IPS-15b (cell line): Measurements from ENCODE around the gene NCLN.
"Not testable (repeated sequence)": the region's sequence is repeated elsewhere in the genome, so short reads cannot be mapped to it uniquely, and the experiment has no call there.

Experiments used
- H3K27me3 ChIP-seq: one replicate; pipeline ENCODE4 v1.6.1; 2013; ENCODE audit warnings: low read length; ENCODE audit not compliant: control insufficient read depth, insufficient read depth
- H3K36me3 ChIP-seq: one replicate; pipeline ENCODE4 v1.6.1; 2013; ENCODE audit warnings: low read length; ENCODE audit not compliant: control insufficient read depth, insufficient read depth
- H3K4me1 ChIP-seq: one replicate; pipeline ENCODE4 v1.6.1; 2013; ENCODE audit warnings: mild to moderate bottlenecking, low read length; ENCODE audit not compliant: control insufficient read depth, insufficient read depth
- H3K4me3 ChIP-seq: one replicate; pipeline ENCODE4 v1.5.1; 2013; ENCODE audit warnings: low read depth, low read length
- H3K9ac ChIP-seq: one replicate; pipeline ENCODE4 v1.6.1; 2013; ENCODE audit warnings: low read depth, mild to moderate bottlenecking, low read length
- H3K9me3 ChIP-seq: one replicate; pipeline ENCODE4 v1.6.1; 2013; ENCODE audit warnings: mild to moderate bottlenecking, low read length; ENCODE audit not compliant: control insufficient read depth, insufficient read depth

Gene NCLN

GRCh38 chr19:3189702-3190469, 4.2 kb downstream of the NCLN start:
- H3K4me1 ChIP-seq, result peaks cover 3% of the 10 kb centered on the region

GRCh38 chr19:3190470-3190770, 4.7 kb downstream of the NCLN start:
- no peaks in the 10 kb centered on the region for H3K9me3 ChIP-seq
- H3K4me1 ChIP-seq, result peaks cover 3% of the 10 kb centered on the region
- no peak overlapping the region for H3K4me3 ChIP-seq
- peaks cover 26% of the 10 kb centered on the region for H3K36me3 ChIP-seq
- H3K9ac ChIP-seq, result no peak overlapping the region
- H3K27me3 ChIP-seq, result no peaks in the 10 kb centered on the region

More at GRCh38 chr19:3189702-3190469, 4.2 kb downstream of the NCLN start:
- peaks cover 26% of the 10 kb centered on the region for H3K36me3 ChIP-seq
- no peak overlapping the region for H3K9ac ChIP-seq
- H3K27me3 ChIP-seq, result no peaks in the 10 kb centered on the region
- H3K4me3 ChIP-seq, result no peak overlapping the region
- H3K9me3 ChIP-seq, result no peaks in the 10 kb centered on the region

GRCh38 chr19:3190921-3191805, 5.4 kb downstream of the NCLN start:
- Histone ChIP-seq H3K27me3 (no peaks in the 10 kb centered on the region), H3K36me3 (peaks cover 27% of the 10 kb centered on the region), H3K4me1 (peaks cover 3% of the 10 kb centered on the region), H3K9me3 (no peaks in the 10 kb centered on the region), H3K4me3 (no peak overlapping the region), H3K9ac (no peak overlapping the region)

GRCh38 chr19:3191806-3192104, 6.0 kb downstream of the NCLN start:
- H3K4me3 ChIP-seq, H3K9ac ChIP-seq, H3K9me3 ChIP-seq, H3K4me1 ChIP-seq, H3K27me3 ChIP-seq: not testable (repeated sequence)
- H3K36me3 ChIP-seq, result peaks cover 31% of the 10 kb centered on the region

GRCh38 chr19:3192228-3192635, 6.5 kb downstream of the NCLN start:
- no peaks in the 10 kb centered on the region for H3K27me3 ChIP-seq
- H3K36me3 ChIP-seq, result peaks cover 34% of the 10 kb centered on the region
- no peak overlapping the region for H3K4me3 ChIP-seq
- H3K9me3 ChIP-seq, result no peaks in the 10 kb centered on the region
- H3K9ac ChIP-seq, result no peak overlapping the region
- H3K4me1 ChIP-seq, result peaks cover under 1% of the 10 kb centered on the region

- Histone ChIP-seq H3K9ac (no peak overlapping the region), H3K9me3 (no peaks in the 10 kb centered on the region), H3K27me3 (no peaks in the 10 kb centered on the region), H3K36me3 (peaks cover 32% of the 10 kb centered on the region), H3K4me3 (no peak overlapping the region), H3K4me1 (no peaks in the 10 kb centered on the region)
Measured at GRCh38 chr19:3192684-3193083, 7.0 kb downstream of the NCLN start.

GRCh38 chr19:3193256-3194105, 7.8 kb downstream of the NCLN start:
- H3K9ac ChIP-seq, result no peak overlapping the region
- H3K36me3 ChIP-seq, result peaks cover 32% of the 10 kb centered on the region
- no peak overlapping the region for H3K4me3 ChIP-seq
- no peaks in the 10 kb centered on the region for H3K27me3 ChIP-seq
- no peaks in the 10 kb centered on the region for H3K9me3 ChIP-seq
- no peaks in the 10 kb centered on the region for H3K4me1 ChIP-seq

GRCh38 chr19:3194106-3195087, 8.7 kb downstream of the NCLN start:
- Histone ChIP-seq H3K27me3 (no peaks in the 10 kb centered on the region), H3K9ac (no peak overlapping the region), H3K4me3 (no peak overlapping the region), H3K4me1 (no peaks in the 10 kb centered on the region), H3K9me3 (no peaks in the 10 kb centered on the region), H3K36me3 (peaks cover 36% of the 10 kb centered on the region)

GRCh38 chr19:3196064-3196932, 10.6 kb downstream of the NCLN start:
- peaks cover 39% of the 10 kb centered on the region for H3K36me3 ChIP-seq
- H3K9me3 ChIP-seq, result no peaks in the 10 kb centered on the region
- H3K27me3 ChIP-seq, result no peaks in the 10 kb centered on the region

GRCh38 chr19:3196933-3197205, 11.1 kb downstream of the NCLN start:
- H3K27me3 ChIP-seq, result no peaks in the 10 kb centered on the region
- no peaks in the 10 kb centered on the region for H3K4me1 ChIP-seq
- peaks cover 40% of the 10 kb centered on the region for H3K36me3 ChIP-seq
- H3K9me3 ChIP-seq, result no peaks in the 10 kb centered on the region
- H3K9ac ChIP-seq, result no peak overlapping the region
- H3K4me3 ChIP-seq, result no peak overlapping the region

More at GRCh38 chr19:3196064-3196932, 10.6 kb downstream of the NCLN start:
- H3K4me1 ChIP-seq, result no peaks in the 10 kb centered on the region
- H3K4me3 ChIP-seq, result no peak overlapping the region
- no peak overlapping the region for H3K9ac ChIP-seq
